ENCODE data around the gene RABL3. TPM values are rescaled to one million over a fixed set of nuclear protein-coding genes. Genes with fewer than 3 reads are reported as not detected.

RABL3 gene
- total and polyA plus RNA-seq, 2 of the 4 experiments (the other 2 are of a cell fraction): 5.3 to 17.0 TPM

GRCh38 chr3:120775411-120775810 lies 33.1 kb upstream of the RABL3 start:
- no peak overlapping the region for H4K8ac ChIP-seq (ENCODE audit: low read depth in 2 of 2, low read length in 2 of 2)
- in situ Hi-C loops (cut with MboI; ENCODE audit: low sequenced_read_pairs): loop anchor here (25.0 kb wide), 1 partner anchor 338 kb away; no protein-coding TSS in a partner anchor
- no peaks in the 10 kb centered on the region for H4K20me1 ChIP-seq (ENCODE audit: insufficient read depth, low read length)
- CTCF ChIA-PET: no interaction called here
- POLR2A ChIA-PET (ENCODE audit: unreplicated experiment): no interaction called here
- H3K14ac ChIP-seq (replicated peaks; ENCODE audit: low read depth, low read length): no peak overlapping the region
- no TSS peak for BruUV-seq (replicated peaks)
- H4K5ac ChIP-seq (ENCODE audit: low read depth, low read length): no peak overlapping the region
- no peaks in the 10 kb centered on the region for H3K9me3 ChIP-seq (ENCODE audit: control insufficient read depth, insufficient read depth, low read length)
- no peak overlapping the region for H3K4ac ChIP-seq (ENCODE audit: low read depth, low read length)
- H3K27me3 ChIP-seq (ENCODE audit: control insufficient read depth, insufficient read depth, low read length): no peaks in the 10 kb centered on the region
- no peak overlapping the region for H2BK120ac ChIP-seq (ENCODE audit: low read depth, low read length)
- H2AK9ac ChIP-seq (replicated peaks; ENCODE audit: low read depth, low read length, poor library complexity): no peak overlapping the region
- no peak overlapping the region for H3K4me2 ChIP-seq (ENCODE audit: low read depth, low read length)
- no peak overlapping the region for H3K23ac ChIP-seq (ENCODE audit: low read depth, low read length)
- no peak overlapping the region for H3K9ac ChIP-seq (ENCODE audit: low read depth, low read length)
- peaks cover 6% of the 10 kb centered on the region; the same call in 1 of the 2 replicates for H3K4me1 ChIP-seq (ENCODE audit: control insufficient read depth, insufficient read depth, low read length)
- H3K27ac ChIP-seq (ENCODE audit: insufficient read depth, low read length): no peak overlapping the region
- intact Hi-C loops (cut with micrococcal nuclease): no loop called here
- no peak for ATAC-seq (ENCODE audit: low read depth)
- peaks cover 29 to 38% of the 10 kb centered on the region in 2 experiments for H3K79me1 ChIP-seq (ENCODE audit: low read depth in 1 of 2, low read length in 2 of 2)
- H3K18ac ChIP-seq (ENCODE audit: low read depth, low read length): no peak overlapping the region
- H3K56ac ChIP-seq (ENCODE audit: extremely low read depth, insufficient read depth, low read length): no peak overlapping the region
- no peak for DNase-seq
- no peak overlapping the region for H2AK5ac ChIP-seq (ENCODE audit: low read depth, low read length)
- no peak overlapping the region for H2AFZ ChIP-seq (replicated peaks; ENCODE audit: low read length, poor library complexity)
- no peak overlapping the region; the same call in 2 of the 3 replicates for H2BK15ac ChIP-seq (ENCODE audit: low read depth, low read length)
- H3K9me1 ChIP-seq (ENCODE audit: insufficient read depth, low read length): peaks cover 5% of the 10 kb centered on the region
- H2BK20ac ChIP-seq (ENCODE audit: low read depth, low read length): no peak overlapping the region
- no peak for TF ChIP-seq MXI1 (IDR thresholded peaks at IDR 0.05; ENCODE audit: borderline replicate concordance, low read depth, low read length)
- no peak for TF ChIP-seq FOS (IDR thresholded peaks at IDR 0.05; ENCODE audit: low read depth, low read length)
- no peak for TF ChIP-seq CTCF (conservative IDR thresholded peaks at IDR 0.05; ENCODE audit: low read depth, low read length)
- TF ChIP-seq SMC3 (IDR thresholded peaks at IDR 0.05; ENCODE audit: low read depth, low read length): no peak
- TF ChIP-seq NFE2L2 (IDR thresholded peaks at IDR 0.05; ENCODE audit: low read depth, low read length): no peak
- TF ChIP-seq, protein P1, sequence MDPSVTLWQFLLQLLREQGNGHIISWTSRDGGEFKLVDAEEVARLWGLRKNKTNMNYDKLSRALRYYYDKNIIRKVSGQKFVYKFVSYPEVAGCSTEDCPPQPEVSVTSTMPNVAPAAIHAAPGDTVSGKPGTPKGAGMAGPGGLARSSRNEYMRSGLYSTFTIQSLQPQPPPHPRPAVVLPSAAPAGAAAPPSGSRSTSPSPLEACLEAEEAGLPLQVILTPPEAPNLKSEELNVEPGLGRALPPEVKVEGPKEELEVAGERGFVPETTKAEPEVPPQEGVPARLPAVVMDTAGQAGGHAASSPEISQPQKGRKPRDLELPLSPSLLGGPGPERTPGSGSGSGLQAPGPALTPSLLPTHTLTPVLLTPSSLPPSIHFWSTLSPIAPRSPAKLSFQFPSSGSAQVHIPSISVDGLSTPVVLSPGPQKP (IDR thresholded peaks at IDR 0.05; ENCODE audit: borderline replicate concordance, low read depth, low read length): no peak
- TF ChIP-seq MAZ (IDR thresholded peaks at IDR 0.05; ENCODE audit: borderline replicate concordance, low read depth, low read length): no peak
- no peak for TF ChIP-seq RFX5 (IDR thresholded peaks at IDR 0.05; ENCODE audit: low read depth, low read length)
- H4K91ac ChIP-seq (ENCODE audit: insufficient read depth, low read depth, low read length): no peak overlapping the region
- H2BK5ac ChIP-seq (ENCODE audit: low read depth, low read length, poor library complexity, severe bottlenecking): no peak overlapping the region
- WGBS, 2 experiments (ENCODE audit: extremely low coverage in 2 of 2, insufficient read length in 1 of 2): 92% methylated on average over 3 of the region's 4 CpGs; no CpG with 5 or more reads in 1 of the 2 experiments
- no peak overlapping the region for H3K4me3 ChIP-seq (ENCODE audit: insufficient read depth, low read depth, low read length)
- dilution Hi-C loops (cut with HindIII; ENCODE audit: low sequenced_read_pairs, unreplicated experiment): no loop called here
- H3K36me3 ChIP-seq (ENCODE audit: control insufficient read depth, insufficient read depth, low read length): peaks cover 13% of the 10 kb centered on the region
